ENCODE data around the gene NPIPB13. TPM values are rescaled to one million over a fixed set of nuclear protein-coding genes. Genes with fewer than 3 reads are reported as not detected.

NPIPB13 gene
- total RNA-seq, 4 donors from 2014 or later, result 2.5 to 12.8 (median 4.7) TPM

Other genes with a start within 250 kb of the NPIPB13 start
- gene DOC2A, start 237.5 kb downstream of the NPIPB13 start, total RNA-seq, result under 1 TPM in 1 of 4 donors, not detected in 3; 0.42 TPM
- gene C16orf92, start 225.3 kb downstream of the NPIPB13 start, total RNA-seq, result not detected
- 1 to 10 TPM in 1 of 4 donors, under 1 TPM in 1, not detected in 2; 0.81 to 1.4 TPM for gene TLCD3B, start 217.2 kb downstream of the NPIPB13 start, total RNA-seq
- 100 to 1,000 TPM; 794 to 967 (median 870) TPM for gene ALDOA, start 182.7 kb downstream of the NPIPB13 start, total RNA-seq
- gene PPP4C, start 172.5 kb downstream of the NPIPB13 start, total RNA-seq, result 10 to 100 TPM; 52.0 to 66.0 (median 61.2) TPM
- 1 to 10 TPM; 2.7 to 7.6 (median 4.7) TPM for gene TBX6, start 156.6 kb downstream of the NPIPB13 start, total RNA-seq
- 100 to 1,000 TPM; 138 to 197 (median 195) TPM for gene YPEL3, start 152.3 kb downstream of the NPIPB13 start, total RNA-seq
- 10 to 100 TPM in 3 of 4 donors, 1 to 10 TPM in 1; 8.7 to 40.0 (median 12.5) TPM for gene GDPD3, start 134.9 kb downstream of the NPIPB13 start, total RNA-seq
- 10 to 100 TPM; 34.1 to 62.4 (median 60.1) TPM for gene MAPK3, start 125.3 kb downstream of the NPIPB13 start, total RNA-seq
- 10 to 100 TPM; 14.5 to 25.3 (median 19.3) TPM for gene CORO1A, start 64.9 kb downstream of the NPIPB13 start, total RNA-seq
- gene BOLA2B, start 54.8 kb downstream of the NPIPB13 start, total RNA-seq, result 100 to 1,000 TPM in 3 of 4 donors, 10 to 100 TPM in 1; 72.7 to 434 (median 197) TPM
- gene SLX1A, start 54.6 kb downstream of the NPIPB13 start, total RNA-seq, result 10 to 100 TPM; 27.3 to 56.2 (median 44.9) TPM
- gene SULT1A3, start 49.2 kb downstream of the NPIPB13 start, total RNA-seq, result 10 to 100 TPM in 1 of 4 donors, 1 to 10 TPM in 2, not detected in 1; 4.8 to 24.6 (median 7.8) TPM
- 10 to 100 TPM; 21.6 to 34.9 (median 27.7) TPM for gene CD2BP2, start 106.8 kb upstream of the NPIPB13 start, total RNA-seq
- 10 to 100 TPM; 34.4 to 43.2 (median 38.4) TPM for gene TBC1D10B, start 122.0 kb upstream of the NPIPB13 start, total RNA-seq
- gene MYL11, start 126.3 kb upstream of the NPIPB13 start, total RNA-seq, result not detected
- 1 to 10 TPM in 2 of 4 donors, under 1 TPM in 1, not detected in 1; 0.52 to 2.3 (median 1.3) TPM for gene SEPTIN1, start 134.1 kb upstream of the NPIPB13 start, total RNA-seq
- 10 to 100 TPM in 1 of 4 donors, 1 to 10 TPM in 3; 6.3 to 12.1 (median 8.1) TPM for gene ZNF48, start 146.9 kb upstream of the NPIPB13 start, total RNA-seq
- 10 to 100 TPM in 1 of 4 donors, 1 to 10 TPM in 3; 4.9 to 14.3 (median 7.3) TPM for gene ZNF771, start 159.1 kb upstream of the NPIPB13 start, total RNA-seq
- gene DCTPP1, start 181.6 kb upstream of the NPIPB13 start, total RNA-seq, result 10 to 100 TPM; 17.2 to 26.0 (median 20.0) TPM
- 10 to 100 TPM; 16.8 to 26.2 (median 22.2) TPM for gene SEPHS2, start 197.4 kb upstream of the NPIPB13 start, total RNA-seq
- gene ITGAL, start 224.3 kb upstream of the NPIPB13 start, total RNA-seq, result 1 to 10 TPM in 2 of 4 donors, under 1 TPM in 2; 0.47 to 4.3 (median 1.9) TPM